Adrenal gland (tissue), 5 donors: ENCODE data around the gene BAAT.

ENCODE experiments used
- CTCF ChIP-seq, 6 experiments: fragments of 450-650 bp in 4 of 6; fragments of 200-600 bp in 2 of 6; sonication (generic) in 1 of 6; IDR thresholded peaks; 1 replicate in 5 of 6; 2 replicates in 1 of 6; pipeline versions ENCODE4 v1.5.1 to v1.8.0; 2016 to 2021; ENCODE audit warnings: antibody characterized with exemption in 6 of 6, mild to moderate bottlenecking in 2 of 6, moderate library complexity in 1 of 6
- POLR2A ChIP-seq, 2 donors: fragments of 450-650 bp; IDR thresholded peaks; one replicate each; pipeline ENCODE4 v1.6.1; 2017; ENCODE audit warnings: antibody characterized with exemption in 2 of 2, mild to moderate bottlenecking in 2 of 2, moderate library complexity in 1 of 2
- donor health status: DM: no; HTN: no; CAD: no.

GRCh38 chr9:101388507-101388993 lies 3.7 kb upstream of the BAAT start:
- TF ChIP-seq CTCF (IDR thresholded peaks at IDR 0.05) (peak in 1 of 6 experiments; percentile 2), POLR2A (IDR thresholded peaks at IDR 0.05) (no peak)
